ENCODE measurements around the gene PEX16. TPM values are rescaled to one million over a fixed set of nuclear protein-coding genes. Genes with fewer than 3 reads are reported as not detected.

PEX16 gene
- total RNA-seq, 1 donor from 2014 or later: 30.8 TPM

GRCh38 chr11:45931739-45932138 lies 14.1 kb upstream of the PEX16 start:
- DNase-seq (ENCODE audit: low read depth in 2 of 2): no peak

- DNase-seq (ENCODE audit: low read depth in 2 of 2): no peak
Measured at GRCh38 chr11:45930951-45931570, 13.4 kb upstream of the PEX16 start.

GRCh38 chr11:45930031-45930794 lies 12.5 kb upstream of the PEX16 start:
- peak; percentile 25 to 33 for DNase-seq (ENCODE audit: low read depth in 2 of 2)

DNA sequence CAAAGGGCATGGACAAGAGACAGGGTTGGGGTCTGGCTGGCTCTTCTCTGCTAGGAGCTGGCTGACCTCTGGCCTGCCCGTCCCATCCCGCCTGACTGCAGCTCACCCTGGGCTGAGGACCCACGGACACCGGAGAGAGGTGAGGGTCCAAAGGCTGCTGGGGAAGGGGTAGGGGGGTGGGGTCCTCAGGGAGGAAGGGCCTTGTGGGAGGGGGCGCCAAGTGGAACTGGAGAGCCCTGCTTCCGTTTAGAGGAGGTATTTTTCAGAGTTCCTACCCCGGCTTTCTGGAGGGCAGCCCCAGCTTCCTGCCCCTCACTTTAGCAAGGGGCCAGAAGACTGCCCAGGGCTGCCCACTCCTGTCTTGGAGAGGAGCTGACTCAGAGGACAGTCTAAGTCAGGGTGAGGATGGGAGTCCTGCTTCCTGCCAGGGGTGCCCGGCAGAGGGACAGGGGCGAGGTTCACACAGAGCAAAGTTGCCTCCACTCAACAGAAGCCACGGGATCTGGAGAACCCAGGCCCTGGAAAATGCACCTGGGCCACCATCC lies 11.9 kb upstream of the PEX16 start:
- DNase-seq (ENCODE audit: low read depth in 2 of 2): no peak

DNA sequence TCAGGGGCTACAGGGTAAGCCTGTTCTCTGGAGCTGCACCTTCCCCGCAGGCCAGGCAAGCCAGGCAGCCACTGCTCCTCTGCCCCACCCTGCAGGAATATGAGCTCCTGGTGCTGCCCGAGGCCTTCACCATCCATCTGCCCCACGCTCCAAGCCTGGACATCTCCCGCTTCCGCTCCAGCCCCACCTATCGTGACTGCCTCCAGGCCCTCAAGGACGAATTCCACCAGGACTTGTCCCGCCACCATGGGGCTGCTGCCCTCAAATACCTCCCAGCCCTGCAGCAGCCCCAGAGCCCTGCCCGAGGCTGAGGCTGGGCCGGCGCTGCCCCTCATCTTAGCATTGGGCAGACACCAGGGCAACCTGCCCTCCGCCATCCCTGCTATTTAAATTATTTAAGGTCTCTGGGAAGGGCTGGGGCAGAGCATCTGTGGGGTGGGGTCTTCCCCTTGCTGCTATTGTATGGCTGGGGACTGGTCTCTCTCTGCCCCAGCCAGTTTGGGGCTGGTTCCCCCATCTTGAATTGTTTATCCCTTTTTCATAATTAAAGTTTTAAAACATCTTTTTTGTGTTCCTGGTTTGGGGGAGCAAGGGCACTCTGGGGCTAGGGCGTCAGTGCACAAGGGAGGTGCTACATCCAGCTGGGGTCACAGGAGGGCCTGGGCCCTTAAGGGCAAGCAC lies 11.0 kb upstream of the PEX16 start:
- no peak for DNase-seq (ENCODE audit: low read depth in 2 of 2)

DNA sequence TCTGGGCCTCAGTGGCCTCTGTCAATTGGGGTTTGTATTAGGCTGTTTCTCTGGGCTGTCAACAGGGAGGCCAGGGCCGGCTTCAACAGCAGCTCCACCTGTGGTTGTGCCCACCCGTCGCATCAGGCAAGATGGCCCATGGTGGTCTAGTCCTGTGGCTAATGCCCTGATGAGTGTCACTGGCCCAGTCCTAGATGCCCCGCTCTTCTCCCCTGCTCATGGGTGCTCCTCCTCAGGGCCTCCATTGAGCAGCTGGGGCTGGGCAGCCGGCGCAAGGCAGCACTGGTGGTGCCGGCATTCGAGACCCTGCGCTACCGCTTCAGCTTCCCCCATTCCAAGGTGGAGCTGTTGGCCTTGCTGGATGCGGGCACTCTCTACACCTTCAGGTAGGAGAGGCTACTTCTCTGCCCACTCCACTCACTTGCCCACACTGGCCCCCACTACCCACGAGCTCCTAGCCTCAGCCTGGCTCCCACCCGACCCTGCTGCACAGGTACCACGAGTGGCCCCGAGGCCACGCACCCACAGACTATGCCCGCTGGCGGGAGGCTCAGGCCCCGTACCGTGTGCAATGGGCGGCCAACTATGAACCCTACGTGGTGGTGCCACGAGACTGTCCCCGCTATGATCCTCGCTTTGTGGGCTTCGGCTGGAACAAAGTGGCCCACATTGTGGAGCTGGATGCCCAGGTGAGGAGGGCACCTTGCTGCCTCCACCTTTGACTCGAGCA lies 10.2 kb upstream of the PEX16 start:
- DNase-seq (ENCODE audit: low read depth in 2 of 2): no peak

- DNase-seq (ENCODE audit: low read depth in 2 of 2): no peak
Measured at GRCh38 chr11:45927332-45927683, 9.6 kb upstream of the PEX16 start.

DNA sequence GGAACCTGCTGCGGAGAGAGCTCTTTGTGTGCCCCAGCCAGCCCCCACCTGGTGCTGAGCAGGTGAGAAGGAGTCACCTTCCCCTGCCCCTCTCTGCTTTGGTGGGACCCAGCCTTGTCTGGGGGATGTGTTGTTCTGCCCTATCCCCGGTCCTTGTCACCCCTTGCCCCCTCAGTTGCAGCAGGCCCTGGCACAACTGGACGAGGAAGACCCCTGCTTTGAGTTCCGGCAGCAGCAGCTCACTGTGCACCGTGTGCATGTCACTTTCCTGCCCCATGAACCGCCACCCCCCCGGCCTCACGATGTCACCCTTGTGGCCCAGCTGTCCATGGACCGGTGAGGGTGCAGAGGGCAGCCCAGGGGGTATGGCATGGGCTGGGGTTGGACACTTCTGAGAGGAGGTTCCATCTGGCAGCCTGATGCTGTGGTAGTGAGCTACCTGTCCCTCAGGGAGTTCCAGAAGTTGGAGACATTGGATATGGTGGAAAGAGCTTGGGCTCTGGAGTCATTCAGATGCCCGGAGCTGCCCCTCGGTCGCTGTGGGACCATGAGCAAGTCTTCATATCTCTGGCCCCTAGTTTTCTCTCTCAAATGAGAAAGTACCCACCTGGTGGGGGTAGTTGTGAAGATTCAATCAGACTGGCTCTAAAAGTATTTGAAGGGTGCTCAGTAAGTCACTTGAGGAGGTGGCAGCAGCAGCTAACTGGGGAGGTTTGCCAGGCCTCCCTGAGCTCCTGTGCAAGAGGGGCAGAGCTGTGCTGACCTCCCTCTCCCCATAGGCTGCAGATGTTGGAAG lies 9.1 kb upstream of the PEX16 start:
- DNase-seq (ENCODE audit: low read depth in 2 of 2): no peak

DNA sequence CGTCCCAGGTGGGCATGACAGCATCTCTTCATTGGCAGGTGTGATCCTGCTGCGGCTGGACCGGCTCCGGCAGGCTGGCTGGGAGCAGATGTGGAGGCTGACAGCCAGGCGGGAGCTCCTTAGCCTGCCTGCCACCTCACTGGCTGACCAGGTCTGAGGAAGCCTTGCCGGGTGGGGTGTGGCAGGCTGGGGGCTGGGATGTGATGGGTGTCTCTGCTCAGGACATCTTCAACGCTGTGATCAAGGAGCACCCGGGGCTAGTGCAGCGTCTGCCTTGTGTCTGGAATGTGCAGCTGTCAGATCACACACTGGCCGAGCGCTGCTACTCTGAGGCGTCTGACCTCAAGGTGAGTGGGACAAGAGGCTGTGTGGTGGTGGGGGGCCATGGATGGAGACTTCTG lies 8.3 kb upstream of the PEX16 start:
- no peak for DNase-seq (ENCODE audit: low read depth in 2 of 2)

DNA sequence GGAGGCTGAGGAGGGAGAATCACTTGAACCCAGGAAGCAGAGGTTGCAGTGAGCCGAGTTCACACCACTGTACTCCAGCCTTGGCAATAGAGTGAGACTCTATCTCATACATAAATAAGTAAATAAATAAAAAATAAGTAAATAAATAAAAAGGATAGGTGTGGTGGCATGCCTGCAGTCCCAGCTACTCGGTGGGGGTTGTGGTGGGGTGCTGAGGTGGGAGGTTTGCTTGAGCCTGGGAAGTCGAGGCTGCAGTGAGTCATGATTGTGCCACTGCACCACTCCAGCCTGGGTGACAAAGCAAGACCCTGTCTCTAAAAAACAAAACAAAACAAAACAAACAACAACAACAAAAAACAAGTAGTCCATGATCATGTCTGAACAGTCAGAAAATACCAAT lies 7.9 kb upstream of the PEX16 start:
- DNase-seq (ENCODE audit: low read depth in 2 of 2): no peak

GRCh38 chr11:45924927-45925326 lies 7.2 kb upstream of the PEX16 start:
- no peak for DNase-seq (ENCODE audit: low read depth in 2 of 2)

DNA sequence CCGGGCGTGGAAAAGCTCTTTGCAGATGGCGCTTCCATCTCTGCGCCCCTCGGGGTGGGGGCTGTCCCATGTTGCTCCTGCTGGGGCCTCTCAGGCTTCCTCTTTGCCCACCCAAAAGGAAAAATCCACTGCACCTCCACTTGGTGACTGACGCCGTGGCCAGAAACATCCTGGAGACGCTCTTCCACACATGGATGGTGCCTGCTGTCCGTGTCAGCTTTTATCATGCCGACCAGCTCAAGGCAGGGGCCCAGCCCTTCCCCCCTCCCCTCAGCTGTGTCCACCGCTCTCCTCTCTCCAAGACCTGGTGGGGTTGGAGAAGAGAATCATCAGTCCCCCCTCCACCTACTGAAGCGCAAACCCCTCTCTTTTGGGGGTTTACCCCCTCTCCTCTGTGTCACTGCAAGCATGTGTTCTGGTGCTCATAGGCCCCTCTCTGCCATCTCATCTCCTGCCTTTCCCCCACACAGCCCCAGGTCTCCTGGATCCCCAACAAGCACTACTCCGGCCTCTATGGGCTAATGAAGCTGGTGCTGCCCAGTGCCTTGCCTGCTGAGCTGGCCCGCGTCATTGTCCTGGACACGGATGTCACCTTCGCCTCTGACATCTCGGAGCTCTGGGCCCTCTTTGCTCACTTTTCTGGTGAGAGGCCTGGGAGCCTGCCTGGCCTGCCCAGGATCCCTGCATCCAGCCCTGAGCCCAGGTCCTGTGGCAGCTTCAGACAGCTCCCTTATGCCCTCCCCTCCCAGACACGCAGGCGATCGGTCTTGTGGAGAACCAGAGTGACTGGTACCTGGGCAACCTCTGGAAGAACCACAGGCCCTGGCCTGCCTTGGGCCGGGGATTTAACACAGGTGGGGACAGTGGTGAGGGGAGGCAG lies 6.6 kb upstream of the PEX16 start:
- no peak for DNase-seq (ENCODE audit: low read depth in 2 of 2)

- no peak for DNase-seq (ENCODE audit: low read depth in 2 of 2)
Measured at GRCh38 chr11:45922425-45923082, 4.9 kb upstream of the PEX16 start, which contains the start of gene LARGE2. Gene LARGE2, plus strand, starts transcription at chr11:45922656. Its CDS starts 227 bp downstream, at chr11:45922883.

DNA sequence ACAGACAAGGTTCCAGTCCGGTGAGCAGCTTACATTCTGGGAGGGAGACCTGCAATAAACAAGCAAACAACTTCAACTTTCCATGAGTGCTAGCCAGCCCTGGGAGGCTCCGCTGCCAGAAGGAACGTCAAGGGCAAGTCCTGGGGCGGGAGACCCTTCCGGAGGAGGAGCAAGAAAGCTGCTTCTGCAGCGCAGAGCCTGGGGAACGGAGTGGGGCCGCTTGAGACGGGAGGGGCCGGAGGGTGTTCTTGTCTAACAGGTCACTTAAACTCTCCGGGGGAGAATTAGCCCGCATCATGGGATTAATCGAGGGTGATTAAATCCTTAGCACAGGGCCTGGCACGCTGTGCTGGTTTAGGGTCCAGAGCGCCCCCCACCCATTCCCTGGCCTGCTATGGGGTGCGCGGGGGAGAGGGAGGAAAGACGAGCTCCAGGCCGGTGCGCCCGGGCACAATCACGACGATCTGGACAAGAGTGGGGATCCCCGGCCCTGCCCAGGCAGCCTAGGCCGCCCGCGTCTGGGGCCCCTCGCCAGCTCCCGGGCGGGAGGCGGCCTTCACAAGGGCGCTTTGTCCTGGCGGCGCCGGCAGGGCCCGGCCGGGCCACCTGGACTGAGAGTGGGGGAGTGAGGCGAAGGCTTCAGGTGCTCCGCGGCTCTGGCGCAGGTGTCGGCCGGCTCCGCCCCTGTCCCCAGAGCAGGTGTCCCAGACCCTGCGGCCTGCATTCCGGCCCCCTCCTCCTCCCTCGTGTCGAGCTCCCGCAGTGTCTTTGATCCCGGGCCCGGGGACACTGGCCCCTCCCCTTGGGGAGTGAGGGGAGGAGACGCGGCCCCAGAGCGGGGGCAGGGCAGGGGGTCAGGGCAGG lies 4.1 kb upstream of the PEX16 start:
- no peak for DNase-seq (ENCODE audit: low read depth in 2 of 2)

GRCh38 chr11:45920531-45921477 lies 3.1 kb upstream of the PEX16 start:
- DNase-seq (ENCODE audit: low read depth in 2 of 2): no peak

DNA sequence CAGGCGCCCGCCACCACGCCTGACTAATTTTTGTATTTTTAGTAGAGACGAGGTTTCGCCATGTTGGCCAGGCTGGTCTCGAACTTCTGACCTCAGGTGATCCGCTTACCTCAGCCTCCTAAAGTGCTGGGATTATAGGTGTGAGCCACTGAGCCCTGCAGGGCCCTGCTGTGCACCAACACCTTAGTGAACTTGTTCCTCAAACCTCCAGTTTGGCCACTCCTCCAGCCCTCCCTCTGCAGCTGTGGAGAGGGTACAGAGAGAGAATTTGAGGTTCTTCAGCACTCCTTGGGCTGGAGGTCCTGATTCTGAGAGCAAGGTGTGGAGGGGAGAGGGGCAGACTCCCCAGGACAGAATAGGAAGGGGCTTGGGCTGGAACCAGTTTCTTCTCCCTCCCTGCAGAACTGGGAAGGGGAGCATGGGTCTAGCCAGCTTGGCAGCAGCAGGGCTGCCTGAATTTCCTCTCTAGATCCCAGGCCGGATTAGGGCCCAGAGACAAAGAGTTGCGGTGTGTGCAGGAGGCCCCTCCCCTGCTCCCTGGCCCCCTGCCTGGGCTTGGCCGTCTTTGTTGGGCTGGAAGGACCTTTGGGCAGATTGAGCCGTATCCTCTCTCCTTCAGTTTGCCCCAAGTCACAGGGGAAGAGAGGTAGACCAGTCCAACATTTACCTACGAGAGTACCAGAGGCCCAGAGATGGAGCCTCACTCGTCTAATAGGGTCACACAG lies 2.3 kb upstream of the PEX16 start:
- DNase-seq (ENCODE audit: low read depth in 2 of 2): no peak
